Measurements from ENCODE around the gene ACTL8.

DNA sequence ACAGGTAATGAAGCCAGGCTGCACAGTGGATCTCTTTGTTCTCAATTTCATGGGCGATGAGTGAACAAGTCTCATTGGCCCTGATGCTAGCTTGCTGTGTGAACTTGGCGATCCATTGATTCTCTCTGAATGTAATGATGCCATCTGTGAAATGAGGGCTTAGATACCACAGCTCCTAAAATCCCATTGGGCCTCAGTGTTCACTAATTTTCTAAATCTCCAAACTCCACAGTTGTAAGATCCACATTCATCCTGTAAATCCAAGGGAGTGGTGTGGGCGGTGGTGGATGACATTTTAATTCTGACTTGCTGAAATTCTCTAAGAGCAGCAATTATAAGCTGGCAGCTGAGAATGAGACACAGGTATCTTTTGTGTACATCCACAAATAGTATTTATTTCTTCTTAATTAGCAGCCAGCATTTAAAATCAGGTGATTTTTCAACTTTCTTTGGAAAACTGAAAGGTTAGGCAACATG lies 9.6 kb upstream of the ACTL8 start:
- TF ChIP-seq, protein P1, sequence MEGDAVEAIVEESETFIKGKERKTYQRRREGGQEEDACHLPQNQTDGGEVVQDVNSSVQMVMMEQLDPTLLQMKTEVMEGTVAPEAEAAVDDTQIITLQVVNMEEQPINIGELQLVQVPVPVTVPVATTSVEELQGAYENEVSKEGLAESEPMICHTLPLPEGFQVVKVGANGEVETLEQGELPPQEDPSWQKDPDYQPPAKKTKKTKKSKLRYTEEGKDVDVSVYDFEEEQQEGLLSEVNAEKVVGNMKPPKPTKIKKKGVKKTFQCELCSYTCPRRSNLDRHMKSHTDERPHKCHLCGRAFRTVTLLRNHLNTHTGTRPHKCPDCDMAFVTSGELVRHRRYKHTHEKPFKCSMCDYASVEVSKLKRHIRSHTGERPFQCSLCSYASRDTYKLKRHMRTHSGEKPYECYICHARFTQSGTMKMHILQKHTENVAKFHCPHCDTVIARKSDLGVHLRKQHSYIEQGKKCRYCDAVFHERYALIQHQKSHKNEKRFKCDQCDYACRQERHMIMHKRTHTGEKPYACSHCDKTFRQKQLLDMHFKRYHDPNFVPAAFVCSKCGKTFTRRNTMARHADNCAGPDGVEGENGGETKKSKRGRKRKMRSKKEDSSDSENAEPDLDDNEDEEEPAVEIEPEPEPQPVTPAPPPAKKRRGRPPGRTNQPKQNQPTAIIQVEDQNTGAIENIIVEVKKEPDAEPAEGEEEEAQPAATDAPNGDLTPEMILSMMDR (IDR thresholded peaks at IDR 0.05; ENCODE audit: low read length): no peak
- no peak for TF ChIP-seq EZH2phosphoT487 (IDR thresholded peaks at IDR 0.05; ENCODE audit: low read length)
- TF ChIP-seq EZH2 (optimal IDR thresholded peaks at IDR 0.05; ENCODE audit: low read depth, low read length): no peak
